ENCODE results near the gene ST6GALNAC1.

Gene ST6GALNAC1

GRCh38 chr17:76683011-76683755 lies 39.6 kb upstream of the ST6GALNAC1 start:
- no peak overlapping the region for H3K4me3 ChIP-seq (replicated peaks; ENCODE audit: low read depth, low read length)
- DNase-seq (ENCODE audit: extremely low read depth, low read depth): no peak

GRCh38 chr17:76682296-76682695 lies 38.7 kb upstream of the ST6GALNAC1 start:
- TF ChIP-seq CTCF (IDR thresholded peaks at IDR 0.05; ENCODE audit: low read depth, low read length, missing control alignments): no peak
- DNase-seq (ENCODE audit: extremely low read depth, low read depth): no peak
- H3K4me3 ChIP-seq (replicated peaks; ENCODE audit: low read depth, low read length): no peak overlapping the region

More at GRCh38 chr17:76683011-76683755, 39.6 kb upstream of the ST6GALNAC1 start:
- TF ChIP-seq CTCF (IDR thresholded peaks at IDR 0.05; ENCODE audit: low read depth, low read length, missing control alignments): no peak

- peak; percentile 86 for TF ChIP-seq CTCF (IDR thresholded peaks at IDR 0.05; ENCODE audit: low read depth, low read length, missing control alignments)
- DNase-seq (ENCODE audit: extremely low read depth, low read depth): no peak
- H3K4me3 ChIP-seq (replicated peaks; ENCODE audit: low read depth, low read length): no peak overlapping the region
These were observed 37.9 kb upstream of the ST6GALNAC1 start for GRCh38 chr17:76681222-76682137.

- no peak for TF ChIP-seq CTCF (IDR thresholded peaks at IDR 0.05; ENCODE audit: low read depth, low read length, missing control alignments)
- DNase-seq (ENCODE audit: extremely low read depth, low read depth): no peak
- H3K4me3 ChIP-seq (replicated peaks; ENCODE audit: low read depth, low read length): no peak overlapping the region
These were observed 35.7 kb upstream of the ST6GALNAC1 start for GRCh38 chr17:76679239-76679638.

GRCh38 chr17:76678330-76678729 lies 34.8 kb upstream of the ST6GALNAC1 start:
- TF ChIP-seq CTCF (IDR thresholded peaks at IDR 0.05; ENCODE audit: low read depth, low read length, missing control alignments): no peak
- H3K4me3 ChIP-seq (replicated peaks; ENCODE audit: low read depth, low read length): no peak overlapping the region
- no peak for DNase-seq (ENCODE audit: extremely low read depth, low read depth)

- no peak for DNase-seq (ENCODE audit: extremely low read depth, low read depth)
- no peak for TF ChIP-seq CTCF (IDR thresholded peaks at IDR 0.05; ENCODE audit: low read depth, low read length, missing control alignments)
- no peak overlapping the region for H3K4me3 ChIP-seq (replicated peaks; ENCODE audit: low read depth, low read length)
These were observed 33.8 kb upstream of the ST6GALNAC1 start for GRCh38 chr17:76677406-76677805.

Measured in HFF-Myc (cell line).